ENCODE data around the gene HTR2B.

- TF ChIP-seq EZH2 (IDR thresholded peaks at IDR 0.05; ENCODE audit: low read length, missing control alignments) = no peak
- TF ChIP-seq CTCF (conservative IDR thresholded peaks at IDR 0.05 in 1 of 2, IDR thresholded peaks at IDR 0.05 in 1 of 2; ENCODE audit: low read depth in 1 of 2, low read length in 2 of 2) = no peak
Measured at GRCh38 chr2:231128541-231128940, 3.7 kb upstream of the HTR2B start.

Data from fibroblast of lung (primary cell).